B cell (primary cell): ENCODE data around the gene C16orf86. TPM values are rescaled to one million over a fixed set of nuclear protein-coding genes. Genes with fewer than 3 reads are reported as not detected.

Experiments
- ATAC-seq: fragments of 200-7000 bp; cut with Tn5 transposase; one replicate; pipeline ENCODE4 v1.10.0; 2021; ENCODE audit warnings: low read depth, mild to moderate bottlenecking, moderate number of reproducible peaks, moderate library complexity
- CTCF ChIA-PET: fragments of 350-600 bp; sonication (Branson Sonifier 250); formaldehyde crosslinking; loops from one replicate; lab custom pipeline; 2021; ENCODE audit warnings: antibody characterized with exemption, inconsistent platforms; lab: Charles Lee
- POLR2A ChIA-PET: fragments of 350-600 bp; sonication (Branson Sonifier 250); formaldehyde crosslinking; loops from one replicate; lab custom pipeline; 2021; ENCODE audit warnings: antibody characterized with exemption; lab: Charles Lee
- DNase-seq: peaks from one replicate; pipeline ENCODE4 v3.0.0; 2013
- H2AFZ ChIP-seq: 2 replicates; pipeline ENCODE4 v1.6.1; 2012; ENCODE audit warnings: mild to moderate bottlenecking, low read depth, low read length; ENCODE audit not compliant: insufficient read depth, poor library complexity, severe bottlenecking
- H3K27ac ChIP-seq, 2 donors: 1 replicate in 1 of 2; 2 replicates in 1 of 2; pipeline ENCODE4 v1.5.1; 2012 to 2013; ENCODE audit warnings: low read length in 2 of 2, mild to moderate bottlenecking in 2 of 2, moderate library complexity in 1 of 2
- H3K27me3 ChIP-seq, 4 experiments: fragments of 200-600 bp in 1 of 4; sonication (generic) in 1 of 4; replicated peaks in 1 of 4; 1 replicate in 2 of 4; 2 replicates in 2 of 4; pipeline versions ENCODE4 v1.6.1 to v1.7.0; 2013 to 2016; ENCODE audit warnings: low read length in 3 of 4, mild to moderate bottlenecking in 2 of 4, mixed read lengths in 1 of 4, moderate library complexity in 1 of 4; ENCODE audit not compliant: insufficient read depth in 4 of 4, control insufficient read depth in 3 of 4; ENCODE audit errors: control extremely low read depth in 1 of 4
- H3K36me3 ChIP-seq, 2 experiments: replicated peaks in 1 of 2; 1 replicate in 1 of 2; 2 replicates in 1 of 2; pipeline versions ENCODE4 v1.6.1 to v1.7.1; 2013; ENCODE audit warnings: low read length in 1 of 2; ENCODE audit not compliant: insufficient read depth in 2 of 2, control insufficient read depth in 1 of 2; ENCODE audit errors: control extremely low read depth in 1 of 2, extremely low read depth in 1 of 2
- H3K4me1 ChIP-seq, 2 donors: fragments of 200-600 bp in 1 of 2; sonication (generic) in 1 of 2; 1 replicate in 1 of 2; 2 replicates in 1 of 2; pipeline versions ENCODE4 v1.5.1 to v1.6.1; 2013 to 2017; ENCODE audit warnings: low read length in 2 of 2; ENCODE audit not compliant: control insufficient read depth in 2 of 2, insufficient read depth in 2 of 2
- H3K4me2 ChIP-seq: replicated peaks from 2 replicates; pipeline ENCODE3; 2012; ENCODE audit warnings: mild to moderate bottlenecking, low read depth, low read length; ENCODE audit not compliant: poor library complexity, severe bottlenecking
- H3K4me3 ChIP-seq, 5 experiments: fragments of 200-600 bp in 1 of 5; sonication (generic) in 1 of 5; 1 replicate in 3 of 5; 2 replicates in 2 of 5; pipeline versions ENCODE4 v1.5.1 to v1.7.0; 2011 to 2016; ENCODE audit warnings: low read length in 4 of 5, mild to moderate bottlenecking in 4 of 5, low read depth in 2 of 5, control low read depth in 1 of 5, moderate library complexity in 1 of 5; ENCODE audit not compliant: insufficient read depth in 1 of 5; ENCODE audit errors: control extremely low read depth in 1 of 5, extremely low read depth in 1 of 5
- H3K79me2 ChIP-seq: fragments of 200-600 bp; sonication (generic); one replicate; pipeline ENCODE4 v1.6.0; 2016; ENCODE audit warnings: low read length; ENCODE audit not compliant: control insufficient read depth, insufficient read depth
- H3K9ac ChIP-seq: fragments of 200-600 bp; sonication (generic); 2 replicates; pipeline ENCODE4 v1.6.1; 2017; ENCODE audit warnings: mild to moderate bottlenecking, low read length, moderate library complexity
- H3K9me3 ChIP-seq, 3 donors: one replicate each; pipeline versions ENCODE4 v1.6.1 to v1.7.1; 2013; ENCODE audit warnings: low read length in 2 of 3; ENCODE audit not compliant: control insufficient read depth in 2 of 3, insufficient read depth in 1 of 3; ENCODE audit errors: control extremely low read depth in 1 of 3
- H4K20me1 ChIP-seq: 2 replicates; pipeline ENCODE4 v1.6.0; 2012; ENCODE audit warnings: mild to moderate bottlenecking, low read length; ENCODE audit not compliant: insufficient read depth, control insufficient read depth, poor library complexity, severe bottlenecking
- H3K27ac Mint-ChIP-seq: one replicate; pipeline ENCODE4 v1.8.0; 2021; ENCODE audit warnings: mixed read lengths
- H3K27me3 Mint-ChIP-seq: one replicate; pipeline ENCODE4 v1.8.0; 2021; ENCODE audit warnings: mixed read lengths
- H3K4me1 Mint-ChIP-seq: one replicate; pipeline ENCODE4 v1.8.0; 2021; ENCODE audit warnings: mixed read lengths
- H3K4me3 Mint-ChIP-seq: one replicate; pipeline ENCODE4 v1.8.0; 2021; ENCODE audit warnings: mixed read lengths
- H3K9me3 Mint-ChIP-seq: one replicate; pipeline ENCODE4 v1.8.0; 2022; ENCODE audit warnings: mixed read lengths; ENCODE audit not compliant: insufficient read depth
- CTCF ChIP-seq: fragments of 200-600 bp; IDR thresholded peaks from one replicate; pipeline ENCODE4 v1.8.0; 2022; ENCODE audit warnings: antibody characterized with exemption, mild to moderate bottlenecking
- EZH2 ChIP-seq: IDR thresholded peaks from 2 replicates; pipeline ENCODE4 v1.6.1; 2012; ENCODE audit warnings: borderline replicate concordance, low read depth, mild to moderate bottlenecking, moderate library complexity, low read length; ENCODE audit not compliant: insufficient read depth, poor library complexity, severe bottlenecking
- WGBS: methylation state at CpG from one replicate; pipeline ENCODE4 v1.1.5; 2013; ENCODE audit warnings: missing lambda C conversion rate; ENCODE audit not compliant: insufficient coverage; 5-methylcytosine and 5-hydroxymethylcytosine counted together
- intact Hi-C: fragments of 100-400 bp; cut with micrococcal nuclease; formaldehyde crosslinking; loops from one replicate; pipeline ENCODE4 v1.10.0; 2022
- polyA plus RNA-seq: library from polyadenylated mRNA; depleted of rRNA; stranded (reverse); fragments of >200 nt; gene quantifications from 2 replicates; pipeline ENCODE4 v1.2.3, GENCODE V29; 2012
- total RNA-seq, 2 donors: library from RNA; stranded (reverse); fragments of 120-200 nt in 1 of 2; gene quantifications; 1 replicate in 1 of 2; 2 replicates in 1 of 2; pipeline versions ENCODE4 v1.2.3 to v1.2.4, GENCODE V29; 2013 to 2022

Gene C16orf86
- total and polyA plus RNA-seq, 2 donors (not counting 1 experiment from before 2014, with no cell fraction given), result 9.9 to 18.0 TPM

- Histone ChIP-seq H3K9me3 (peaks cover 0 to 11% (median 0%) of the 10 kb centered on the region in 3 donors), H3K4me1 (no peaks in the 10 kb centered on the region), H2AFZ (no peak overlapping the region), H3K27ac (no peak overlapping the region), H3K27me3 (no peaks in the 10 kb centered on the region), H3K4me2 (no peak overlapping the region), H4K20me1 (no peaks in the 10 kb centered on the region), H3K36me3 (peaks cover 0 to 7% of the 10 kb centered on the region in 2 experiments), H3K4me3 (no peak overlapping the region), H3K9ac (no peak overlapping the region), H3K79me2 (peaks cover 39% of the 10 kb centered on the region)
- ChIA-PET CTCF (no interaction called here), POLR2A (no interaction called here)
- 98% methylated on average over 6 of the region's 7 CpGs for WGBS
- DNase-seq (no peak), ATAC-seq (no peak)
- TF ChIP-seq CTCF (no peak), EZH2 (no peak)
- no peaks in the 10 kb centered on the region for H3K4me1 Mint-ChIP-seq
- H3K4me3 Mint-ChIP-seq, result no peak overlapping the region
- H3K27me3 Mint-ChIP-seq, result no peaks in the 10 kb centered on the region
- H3K27ac Mint-ChIP-seq, result no peak overlapping the region
- H3K9me3 Mint-ChIP-seq, result no peaks in the 10 kb centered on the region
- intact Hi-C loops, result no loop called here
Measured at GRCh38 chr16:67699265-67699664, 32.7 kb downstream of the C16orf86 start.

GRCh38 chr16:67701420-67701819 lies 34.8 kb downstream of the C16orf86 start:
- intact Hi-C loops, result no loop called here
- Histone ChIP-seq H3K27ac (no peak overlapping the region), H3K36me3 (peaks cover 0 to 7% of the 10 kb centered on the region in 2 experiments), H3K4me1 (no peaks in the 10 kb centered on the region), H3K9ac (no peak overlapping the region), H3K9me3 (peaks cover 0 to 11% (median 0%) of the 10 kb centered on the region in 3 donors), H3K27me3 (no peaks in the 10 kb centered on the region), H3K4me3 (no peak overlapping the region), H3K4me2 (no peak overlapping the region), H3K79me2 (peaks cover 49% of the 10 kb centered on the region), H4K20me1 (no peaks in the 10 kb centered on the region), H2AFZ (no peak overlapping the region)
- ChIA-PET POLR2A (no interaction called here), CTCF (no interaction called here)
- DNase-seq (no peak), ATAC-seq (no peak)
- no peaks in the 10 kb centered on the region for H3K27me3 Mint-ChIP-seq
- no peak overlapping the region for H3K4me3 Mint-ChIP-seq
- H3K27ac Mint-ChIP-seq, result no peak overlapping the region
- H3K4me1 Mint-ChIP-seq, result peaks cover 2% of the 10 kb centered on the region
- no CpG with 5 or more reads among the region's 1 CpG for WGBS
- TF ChIP-seq CTCF, result no peak
- TF ChIP-seq EZH2, result no peak
- H3K9me3 Mint-ChIP-seq, result no peaks in the 10 kb centered on the region
